Cardiac septum (tissue), 1 donor: Measurements from ENCODE around the gene MGMT. TPM values are rescaled to one million over a fixed set of nuclear protein-coding genes. Genes with fewer than 3 reads are reported as not detected.

Source experiments
- DNase-seq: peaks from one replicate; pipeline ENCODE4 v3.0.0-alpha.2; 2020; ENCODE audit warnings: low spot score
- intact Hi-C: fragments of 100-400 bp; cut with DNase I; formaldehyde crosslinking; loops from one replicate; pipeline ENCODE4 v1.14.0; 2022
- total RNA-seq: library from RNA; stranded (reverse); fragmentation: NEBNext Ultra II Directional; extraction: Animal tissue kit (Norgen Biotek cat#: 25700); gene quantifications from one replicate; pipeline ENCODE4 v1.2.1, GENCODE V29; 2021
- donor health status: DM: no; HTN: no; CAD: no.

Gene MGMT
- total RNA-seq, 1 donor from 2014 or later, result 11.4 TPM

- intact Hi-C loops, result no loop called here
- no peak for DNase-seq
These were observed 16.5 kb downstream of the MGMT start for GRCh38 chr10:129483430-129484010.

- DNase-seq, result no peak
- intact Hi-C loops, result no loop called here
These were observed 19.8 kb downstream of the MGMT start for GRCh38 chr10:129486805-129487204.

GRCh38 chr10:129491123-129491734 lies 24.2 kb downstream of the MGMT start:
- no peak for DNase-seq
- intact Hi-C loops, result no loop called here

GRCh38 chr10:129494176-129494575 lies 27.1 kb downstream of the MGMT start:
- intact Hi-C loops, result no loop called here
- no peak for DNase-seq

- intact Hi-C loops, result no loop called here
- DNase-seq, result no peak
These were observed 27.7 kb downstream of the MGMT start for GRCh38 chr10:129494740-129495139.

- intact Hi-C loops, result no loop called here
- no peak for DNase-seq
These were observed 28.2 kb downstream of the MGMT start for GRCh38 chr10:129495256-129495655.

- intact Hi-C loops, result no loop called here
- no peak for DNase-seq
These were observed 28.7 kb downstream of the MGMT start for GRCh38 chr10:129495698-129496097.

GRCh38 chr10:129497013-129497412 lies 30.0 kb downstream of the MGMT start:
- DNase-seq, result no peak
- intact Hi-C loops, result no loop called here

GRCh38 chr10:129498680-129499079 lies 31.6 kb downstream of the MGMT start:
- DNase-seq, result no peak
- intact Hi-C loops, result no loop called here

GRCh38 chr10:129500617-129501339 lies 33.7 kb downstream of the MGMT start:
- no peak for DNase-seq
- intact Hi-C loops, result no loop called here

GRCh38 chr10:129501652-129502436 lies 34.8 kb downstream of the MGMT start:
- intact Hi-C loops, result no loop called here
- DNase-seq, result no peak

- DNase-seq, result no peak
- intact Hi-C loops, result no loop called here
These were observed 35.4 kb downstream of the MGMT start for GRCh38 chr10:129502448-129502847.

- no peak for DNase-seq
- intact Hi-C loops, result no loop called here
These were observed 38.5 kb downstream of the MGMT start for GRCh38 chr10:129505500-129506075.

- DNase-seq, result no peak
- intact Hi-C loops, result no loop called here
These were observed 39.2 kb downstream of the MGMT start for GRCh38 chr10:129506101-129506797.

- intact Hi-C loops, result no loop called here
- no peak for DNase-seq
These were observed 40.3 kb downstream of the MGMT start for GRCh38 chr10:129507216-129507889.

GRCh38 chr10:129509155-129509554 lies 42.1 kb downstream of the MGMT start:
- no peak for DNase-seq
- intact Hi-C loops, result no loop called here

- peak; percentile 68 for DNase-seq
- intact Hi-C loops, result no loop called here
These were observed 42.8 kb downstream of the MGMT start for GRCh38 chr10:129509835-129510234.

- intact Hi-C loops, result no loop called here
- DNase-seq, result no peak
These were observed 44.0 kb downstream of the MGMT start for GRCh38 chr10:129511086-129511485.

- peak; percentile 56 for DNase-seq
- intact Hi-C loops, result no loop called here
These were observed 44.7 kb downstream of the MGMT start for GRCh38 chr10:129511758-129512157.
